GM10248 (cell line): ENCODE measurements around the gene C6orf118.

Source experiments
- CTCF ChIA-PET: fragments of 300-600 bp; sonication (Branson Sonifier 250); formaldehyde crosslinking; extraction: SDS; loops from one replicate; lab custom pipeline; 2021; ENCODE audit warnings: antibody characterized with exemption; lab: Yijun Ruan, JAX
- POLR2A ChIA-PET: fragments of 350-650 bp; sonication (Branson Sonifier 250); formaldehyde crosslinking; extraction: SDS; loops from one replicate; lab custom pipeline; 2020; ENCODE audit warnings: antibody characterized with exemption; lab: Yijun Ruan, JAX
- DNase-seq: peaks from one replicate; pipeline ENCODE4 v3.0.0; 2012; ENCODE audit errors: extremely low spot score
- TF ChIP-seq, protein P1 (sequence below): IDR thresholded peaks from 2 replicates; pipeline ENCODE4 v1.5.1; 2012; ENCODE audit warnings: mild to moderate bottlenecking, low read depth; ENCODE audit errors: extremely low read depth, missing control alignments, control extremely low read depth

C6orf118 gene

DNA sequence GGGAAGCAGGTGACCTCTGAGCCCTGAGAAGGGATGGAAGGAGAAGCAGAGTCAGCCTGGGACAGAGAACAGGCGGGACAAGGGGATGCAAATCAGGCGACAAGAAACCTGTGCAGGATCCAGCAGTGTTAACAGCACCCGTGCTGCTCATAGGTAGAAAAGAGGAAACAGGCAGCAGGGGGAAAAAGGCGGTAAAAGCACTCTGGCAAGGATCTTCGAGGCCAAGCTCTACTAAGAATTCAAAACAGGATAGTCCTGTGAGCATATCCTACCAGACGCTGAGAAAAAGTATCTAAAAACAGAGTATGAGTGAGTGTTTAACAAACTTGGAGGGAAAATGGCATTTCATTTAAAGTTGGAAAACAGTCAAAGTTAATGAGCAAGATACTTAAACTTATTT, 16.7 kb downstream of the C6orf118 start:
- DNase-seq = no peak
- TF ChIP-seq, protein P1, sequence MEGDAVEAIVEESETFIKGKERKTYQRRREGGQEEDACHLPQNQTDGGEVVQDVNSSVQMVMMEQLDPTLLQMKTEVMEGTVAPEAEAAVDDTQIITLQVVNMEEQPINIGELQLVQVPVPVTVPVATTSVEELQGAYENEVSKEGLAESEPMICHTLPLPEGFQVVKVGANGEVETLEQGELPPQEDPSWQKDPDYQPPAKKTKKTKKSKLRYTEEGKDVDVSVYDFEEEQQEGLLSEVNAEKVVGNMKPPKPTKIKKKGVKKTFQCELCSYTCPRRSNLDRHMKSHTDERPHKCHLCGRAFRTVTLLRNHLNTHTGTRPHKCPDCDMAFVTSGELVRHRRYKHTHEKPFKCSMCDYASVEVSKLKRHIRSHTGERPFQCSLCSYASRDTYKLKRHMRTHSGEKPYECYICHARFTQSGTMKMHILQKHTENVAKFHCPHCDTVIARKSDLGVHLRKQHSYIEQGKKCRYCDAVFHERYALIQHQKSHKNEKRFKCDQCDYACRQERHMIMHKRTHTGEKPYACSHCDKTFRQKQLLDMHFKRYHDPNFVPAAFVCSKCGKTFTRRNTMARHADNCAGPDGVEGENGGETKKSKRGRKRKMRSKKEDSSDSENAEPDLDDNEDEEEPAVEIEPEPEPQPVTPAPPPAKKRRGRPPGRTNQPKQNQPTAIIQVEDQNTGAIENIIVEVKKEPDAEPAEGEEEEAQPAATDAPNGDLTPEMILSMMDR = no peak
- CTCF ChIA-PET = no interaction called here
- POLR2A ChIA-PET = no interaction called here

DNA sequence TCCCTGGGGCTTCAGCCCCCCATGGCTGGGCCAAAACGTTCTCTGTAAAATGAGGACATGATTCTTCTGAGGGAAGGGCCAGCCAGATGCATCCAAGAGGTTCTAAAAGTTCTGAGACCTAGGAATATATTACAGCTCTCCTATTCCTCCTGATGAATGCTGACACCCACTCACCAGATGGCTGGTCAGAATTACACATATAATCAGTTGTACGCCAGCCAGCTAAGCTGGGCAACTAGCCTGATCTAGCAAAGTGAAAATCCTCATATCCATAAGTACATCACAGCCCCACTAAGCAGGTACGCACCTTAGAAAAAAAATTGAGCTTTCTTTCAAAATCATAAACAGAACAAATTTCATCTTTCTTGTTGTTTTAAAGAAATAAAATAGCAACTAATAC, 34.8 kb downstream of the C6orf118 start:
- TF ChIP-seq, protein P1 = no peak
- CTCF ChIA-PET = no interaction called here
- POLR2A ChIA-PET = no interaction called here
- DNase-seq = no peak

DNA sequence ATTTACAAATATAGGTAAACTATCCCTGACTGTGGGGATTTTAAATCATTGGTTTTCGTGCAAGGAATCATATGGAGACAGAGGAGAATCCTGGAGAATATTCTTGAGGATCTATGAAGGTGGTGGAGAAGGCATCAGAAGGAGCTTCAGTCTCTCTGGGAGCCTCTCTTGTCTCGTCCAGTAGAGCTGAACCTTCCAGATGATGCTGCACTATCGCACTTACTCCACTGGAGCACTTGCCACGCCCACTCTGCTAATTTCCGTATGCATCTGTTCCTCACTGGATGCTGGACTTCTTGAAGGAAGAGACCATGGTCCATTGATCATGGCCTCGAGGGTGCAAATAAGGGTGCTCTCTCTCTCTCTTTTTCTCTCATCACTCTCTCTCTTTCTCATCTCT, 36.8 kb downstream of the C6orf118 start:
- ChIA-PET CTCF (interaction anchor here (1.5 kb wide), 1 partner anchor 12 kb away, joined by 3 read pairs; no protein-coding TSS in a partner anchor), POLR2A (no interaction called here)

DNA sequence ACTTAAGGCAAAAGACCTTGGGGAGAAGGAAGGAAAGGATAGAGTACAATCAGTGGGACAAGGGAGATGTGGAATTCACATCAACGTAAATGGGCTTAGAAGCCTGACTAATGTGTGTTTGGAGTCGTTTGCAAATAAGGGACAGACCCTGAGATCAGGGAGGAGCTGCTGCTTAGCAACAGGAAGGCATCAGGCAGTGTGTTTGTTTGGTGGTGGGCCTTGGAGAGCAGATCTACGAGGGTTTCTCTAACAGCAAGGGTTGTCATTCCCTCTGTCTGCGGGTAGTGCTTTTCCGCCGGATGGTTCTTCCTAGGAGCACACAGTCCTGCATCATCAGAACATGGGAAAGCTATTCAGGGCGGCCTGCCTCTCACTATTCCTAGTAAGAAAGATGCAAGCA, 40.4 kb downstream of the C6orf118 start:
- DNase-seq = no peak
- TF ChIP-seq, protein P1 = no peak
- CTCF ChIA-PET = interaction anchor here (1.1 kb wide), 1 partner anchor 8 kb away, joined by 3 read pairs; no protein-coding TSS in a partner anchor
- POLR2A ChIA-PET = no interaction called here

More for the DNA sequence above, 36.8 kb downstream of the C6orf118 start:
- DNase-seq = no peak
- TF ChIP-seq, protein P1 = no peak

DNA sequence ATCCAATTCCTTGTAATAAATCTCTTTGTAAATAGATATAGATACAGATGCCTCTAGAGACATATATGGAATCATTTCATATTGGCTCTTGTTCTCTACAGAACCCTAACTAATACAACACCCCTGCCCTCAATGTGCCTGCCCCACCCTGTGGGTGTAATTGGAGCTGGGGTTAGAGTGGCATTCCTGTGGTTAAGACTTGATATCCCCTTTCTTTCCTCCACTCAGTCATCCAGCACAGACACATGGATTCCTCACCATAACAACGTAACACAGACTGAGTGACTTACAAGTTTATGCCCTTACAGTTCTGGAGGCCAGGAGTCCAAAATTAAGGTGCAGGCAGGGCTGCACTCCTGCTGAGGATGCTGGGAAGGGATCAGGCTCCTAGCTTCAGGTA, 42.8 kb downstream of the C6orf118 start:
- ChIA-PET CTCF (interaction anchor here (1.4 to 1.6 kb wide), 2 partner anchors 10 to 13 kb away, joined by 3 to 4 read pairs; no protein-coding TSS in a partner anchor), POLR2A (no interaction called here)
- no peak for DNase-seq
- TF ChIP-seq, protein P1 = no peak

DNA sequence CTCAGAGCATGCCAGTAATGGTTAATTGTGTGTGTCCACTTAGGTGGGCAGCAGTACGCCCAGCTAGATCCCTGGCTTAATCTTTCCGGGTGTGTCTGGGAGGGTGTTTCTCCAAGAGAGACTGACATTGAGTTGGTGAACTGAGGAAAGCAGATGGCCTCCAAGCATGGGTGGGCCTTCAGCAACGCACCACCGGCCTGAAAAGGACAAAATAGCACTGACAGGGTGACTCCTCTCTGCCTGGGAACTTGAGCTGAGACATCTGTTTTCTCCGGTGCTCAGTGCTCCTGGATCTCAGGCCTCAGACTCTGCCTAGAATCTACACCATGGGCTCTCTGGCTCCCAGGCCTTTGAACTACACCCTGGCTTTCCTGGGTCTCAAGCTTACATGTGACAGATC, 43.2 kb downstream of the C6orf118 start:
- DNase-seq = no peak
- ChIA-PET CTCF (interaction anchor here (1.4 to 1.6 kb wide), 2 partner anchors 10 to 13 kb away, joined by 3 to 4 read pairs; no protein-coding TSS in a partner anchor), POLR2A (no interaction called here)
- TF ChIP-seq, protein P1 = no peak

DNA sequence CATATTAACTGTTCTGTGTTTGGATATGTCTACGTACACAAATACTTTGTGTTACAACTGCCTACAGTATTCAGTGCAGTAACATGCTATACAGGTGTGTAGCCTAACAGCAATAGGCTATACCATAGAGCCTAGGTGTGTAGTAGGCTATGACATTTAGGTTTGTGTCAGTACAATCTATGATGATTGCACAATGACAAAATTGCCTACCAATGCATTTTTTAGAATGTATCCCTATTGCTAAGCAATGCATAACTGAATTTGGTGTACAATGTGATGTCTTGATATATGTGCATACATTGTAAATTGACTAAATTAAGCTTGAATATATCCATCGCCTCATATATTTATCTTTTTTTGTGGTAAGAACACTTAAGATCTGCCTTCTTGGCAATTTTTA, 48.9 kb downstream of the C6orf118 start:
- ChIA-PET CTCF (no interaction called here), POLR2A (no interaction called here)
- no peak for DNase-seq
- TF ChIP-seq, protein P1 = no peak
